ENCODE results near the gene MAD2L2. TPM values are rescaled to one million over a fixed set of nuclear protein-coding genes. Genes with fewer than 3 reads are reported as not detected.

MAD2L2 gene
- total RNA-seq, 1 experiment from 2014 or later, result 283 TPM

DNA sequence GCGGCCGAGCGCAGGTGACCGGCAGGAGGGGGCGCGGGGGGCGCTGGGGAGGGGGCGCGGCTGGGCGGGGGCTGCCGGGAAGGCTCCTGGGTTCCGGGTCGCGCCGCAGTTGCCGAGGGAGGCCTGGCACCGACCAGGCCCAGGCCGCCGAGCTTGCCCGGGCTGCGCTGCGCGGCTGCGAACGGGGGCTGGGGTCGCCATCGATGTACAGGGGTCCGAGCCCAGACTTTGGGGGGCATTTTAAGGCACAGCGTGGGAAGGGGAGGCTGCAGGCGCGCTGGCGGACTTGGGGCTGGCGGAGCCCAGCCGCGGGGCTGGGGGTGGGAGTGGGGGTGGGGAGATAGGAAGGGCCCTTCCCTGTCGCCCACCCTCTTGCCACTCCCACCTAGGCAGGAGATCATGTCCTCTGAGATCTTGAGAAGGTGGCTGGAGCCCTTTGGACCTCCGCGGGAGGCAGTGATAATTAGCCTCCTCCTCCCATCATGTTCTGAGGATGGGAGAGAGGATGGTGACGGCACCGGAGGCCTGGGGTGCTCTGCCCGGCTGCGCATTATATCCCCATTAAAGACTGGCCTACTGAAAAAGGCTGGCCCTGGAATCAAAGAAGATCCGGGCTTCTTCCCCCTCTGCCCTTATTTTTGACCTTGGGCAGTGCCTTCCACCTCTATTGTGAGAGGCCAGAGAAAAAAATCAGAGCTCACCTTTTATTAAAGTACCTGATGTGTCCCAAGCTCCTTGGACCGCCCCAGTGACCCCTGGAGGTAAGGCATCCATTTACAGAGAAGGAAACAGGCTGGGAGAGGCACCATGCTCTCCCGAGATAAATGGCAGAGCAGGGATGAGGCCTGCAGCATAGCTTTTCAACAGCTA is 25.8 kb downstream of the MAD2L2 start:
- no peak overlapping the region for H3K4ac ChIP-seq (ENCODE audit: low read depth, low read length)
- no peak overlapping the region for H3K18ac ChIP-seq (ENCODE audit: insufficient read length, low read depth, low read length)
- Mint-ChIP-seq H3K27me3 (ENCODE audit: low read depth) (peaks cover 34% of the 10 kb centered on the region), H3K4me1 (peaks cover 23 to 26% of the 10 kb centered on the region in 2 experiments), H3K9me3 (no peaks in the 10 kb centered on the region), H3K36me3 (ENCODE audit: insufficient read depth in 1 of 3, low read depth in 3 of 3) (peaks cover 9 to 27% (median 27%) of the 10 kb centered on the region in 3 experiments), H3K4me3 (peak overlapping the region; percentile 71 to 83), H3K27ac (peak overlapping the region in 1 of 3 experiments; percentile 48; a peak in 1 of 7 replicates)
- no peak overlapping the region for H2AFZ ChIP-seq (ENCODE audit: low read length)
- H2BK120ac ChIP-seq (ENCODE audit: low read depth, low read length, poor library complexity, severe bottlenecking), result no peak overlapping the region
- H3K27me3 ChIP-seq (ENCODE audit: insufficient read depth, low read length), result no peaks in the 10 kb centered on the region; the same call in 1 of the 2 replicates
- no peaks in the 10 kb centered on the region for H3K79me2 ChIP-seq (ENCODE audit: insufficient read depth, low read length)
- H4K91ac ChIP-seq (ENCODE audit: insufficient read length, low read depth, low read length), result no peak overlapping the region
- H2BK15ac ChIP-seq (ENCODE audit: low read depth, low read length), result no peak overlapping the region
- peak overlapping the region; percentile 84 for H3K4me2 ChIP-seq (ENCODE audit: insufficient read depth, insufficient read length, low read length)
- no peaks in the 10 kb centered on the region for H3K9me3 ChIP-seq (ENCODE audit: control insufficient read depth, low read depth, low read length)
- H3T11ph ChIP-seq (ENCODE audit: low read length), result no peak overlapping the region
- H3K79me1 ChIP-seq (ENCODE audit: insufficient read depth, low read depth, low read length, poor library complexity, severe bottlenecking), result no peaks in the 10 kb centered on the region
- H3K14ac ChIP-seq (ENCODE audit: insufficient read depth, low read length), result peak overlapping the region; percentile 60; the same call in 1 of the 2 replicates
- H4K5ac ChIP-seq (ENCODE audit: insufficient read length, low read depth, low read length), result no peak overlapping the region
- no peak overlapping the region for H2AK5ac ChIP-seq (ENCODE audit: insufficient read length, low read length)
- TF ChIP-seq, protein P1, sequence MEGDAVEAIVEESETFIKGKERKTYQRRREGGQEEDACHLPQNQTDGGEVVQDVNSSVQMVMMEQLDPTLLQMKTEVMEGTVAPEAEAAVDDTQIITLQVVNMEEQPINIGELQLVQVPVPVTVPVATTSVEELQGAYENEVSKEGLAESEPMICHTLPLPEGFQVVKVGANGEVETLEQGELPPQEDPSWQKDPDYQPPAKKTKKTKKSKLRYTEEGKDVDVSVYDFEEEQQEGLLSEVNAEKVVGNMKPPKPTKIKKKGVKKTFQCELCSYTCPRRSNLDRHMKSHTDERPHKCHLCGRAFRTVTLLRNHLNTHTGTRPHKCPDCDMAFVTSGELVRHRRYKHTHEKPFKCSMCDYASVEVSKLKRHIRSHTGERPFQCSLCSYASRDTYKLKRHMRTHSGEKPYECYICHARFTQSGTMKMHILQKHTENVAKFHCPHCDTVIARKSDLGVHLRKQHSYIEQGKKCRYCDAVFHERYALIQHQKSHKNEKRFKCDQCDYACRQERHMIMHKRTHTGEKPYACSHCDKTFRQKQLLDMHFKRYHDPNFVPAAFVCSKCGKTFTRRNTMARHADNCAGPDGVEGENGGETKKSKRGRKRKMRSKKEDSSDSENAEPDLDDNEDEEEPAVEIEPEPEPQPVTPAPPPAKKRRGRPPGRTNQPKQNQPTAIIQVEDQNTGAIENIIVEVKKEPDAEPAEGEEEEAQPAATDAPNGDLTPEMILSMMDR (conservative IDR thresholded peaks at IDR 0.05), result no peak; the same call in 2 of the 3 replicates
- no peak overlapping the region for H4K8ac ChIP-seq (replicated peaks; ENCODE audit: insufficient read length, low read depth, low read length)
- H3K27ac ChIP-seq (ENCODE audit: insufficient read length, low read depth, low read length), result no peak overlapping the region
- H3K4me1 ChIP-seq (ENCODE audit: insufficient read depth, low read length), result no peaks in the 10 kb centered on the region; the same call in 1 of the 2 replicates
- H3K9ac ChIP-seq (ENCODE audit: extremely low read depth, insufficient read length, low read length), result peak overlapping the region; percentile 34
- H3K56ac ChIP-seq (ENCODE audit: insufficient read length, low read depth, low read length), result no peak overlapping the region
- no peaks in the 10 kb centered on the region for H4K20me1 ChIP-seq (ENCODE audit: control insufficient read depth, insufficient read depth, insufficient read length)
- DNase-seq, result no peak
- H2BK5ac ChIP-seq (ENCODE audit: insufficient read length, low read length), result no peak overlapping the region
- WGBS (ENCODE audit: extremely low coverage, insufficient read length, low lambda C conversion rate), result no CpG with 5 or more reads among the region's 45 CpGs
- H2BK12ac ChIP-seq (ENCODE audit: insufficient read length, low read depth, low read length), result no peak overlapping the region
- no peak overlapping the region for H2BK20ac ChIP-seq (ENCODE audit: low read depth, low read length, poor library complexity, severe bottlenecking)
- H3K23me2 ChIP-seq (ENCODE audit: insufficient read length, low read depth, low read length, poor library complexity, severe bottlenecking), result peaks cover 9% of the 10 kb centered on the region
- H3K23ac ChIP-seq (ENCODE audit: insufficient read length, low read depth, low read length), result no peak overlapping the region

All from H9 (cell line).